GM21515 (cell line): ENCODE data around the gene PTS.
"Not testable (repeated sequence)": the region's sequence is repeated elsewhere in the genome, so short reads cannot be mapped to it uniquely, and the experiment has no call there.

ENCODE experiments used
- ATAC-seq: cut with Tn5 transposase; IDR thresholded peaks from one replicate; pipeline ENCODE4 v1.9.1; 2021; ENCODE audit not compliant: unreplicated experiment

The PTS gene

DNA sequence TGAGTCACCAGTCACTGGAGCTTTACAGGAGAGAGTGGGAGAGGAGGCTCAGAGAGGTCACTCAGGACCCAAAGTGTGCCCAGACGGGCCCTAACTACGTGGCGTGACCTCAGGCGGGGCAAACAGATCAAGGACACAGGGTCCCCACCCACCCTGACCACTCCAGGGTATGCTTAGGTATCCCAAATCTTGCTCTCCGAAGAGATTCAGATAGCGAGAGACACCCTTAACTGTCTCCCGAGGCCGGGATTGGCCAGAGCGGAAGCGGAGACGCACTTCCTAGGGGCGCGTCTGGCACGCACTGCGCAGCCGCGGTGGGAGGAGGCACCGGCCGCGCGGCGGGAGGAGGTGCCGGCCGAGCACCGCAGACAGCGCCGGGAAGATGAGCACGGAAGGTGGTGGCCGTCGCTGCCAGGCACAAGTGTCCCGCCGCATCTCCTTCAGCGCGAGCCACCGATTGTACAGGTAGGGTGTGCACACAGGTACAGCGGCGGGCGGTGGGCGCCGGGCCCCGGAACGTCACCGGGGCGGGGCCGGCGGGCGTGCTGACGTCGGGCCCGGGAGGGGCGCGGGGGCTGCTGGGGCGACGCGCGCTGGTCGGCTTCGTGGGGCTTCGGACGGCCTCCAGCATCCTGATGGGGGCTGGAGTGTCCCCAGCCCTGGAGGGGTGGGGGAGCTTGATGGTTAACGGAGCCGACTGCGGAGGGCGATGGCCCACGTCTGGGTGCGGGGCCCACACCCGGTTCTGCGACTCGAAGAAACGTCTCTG is at the start of gene PTS:
Gene PTS (plus strand): TSS at position 367 of the 769 bp plus-strand sequence. CDS start 16 bp downstream, at position 383.
- peak; percentile 96 for ATAC-seq

DNA sequence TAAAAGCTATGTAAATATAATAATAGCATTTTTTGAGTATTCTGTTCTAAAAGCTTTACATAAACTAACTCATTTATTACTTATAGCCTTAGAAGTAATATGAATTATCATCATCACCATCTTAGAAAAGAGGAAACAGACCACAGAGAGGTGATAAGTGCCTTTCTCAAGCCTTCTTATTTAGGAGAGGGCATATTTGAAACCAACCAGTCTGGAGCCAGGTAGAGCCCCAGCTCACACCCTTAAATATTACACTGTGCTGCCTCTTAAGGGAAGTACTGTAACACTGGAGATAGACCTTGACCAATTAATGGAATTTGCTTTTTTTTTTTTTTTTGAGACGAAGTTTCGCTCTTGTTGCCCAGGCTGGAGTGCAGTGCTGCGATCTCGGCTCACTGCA is 48.6 kb upstream of the PTS start:
- ATAC-seq: no peak

GRCh38 chr11:112178428-112178827 is 47.8 kb upstream of the PTS start:
- no peak for ATAC-seq

DNA sequence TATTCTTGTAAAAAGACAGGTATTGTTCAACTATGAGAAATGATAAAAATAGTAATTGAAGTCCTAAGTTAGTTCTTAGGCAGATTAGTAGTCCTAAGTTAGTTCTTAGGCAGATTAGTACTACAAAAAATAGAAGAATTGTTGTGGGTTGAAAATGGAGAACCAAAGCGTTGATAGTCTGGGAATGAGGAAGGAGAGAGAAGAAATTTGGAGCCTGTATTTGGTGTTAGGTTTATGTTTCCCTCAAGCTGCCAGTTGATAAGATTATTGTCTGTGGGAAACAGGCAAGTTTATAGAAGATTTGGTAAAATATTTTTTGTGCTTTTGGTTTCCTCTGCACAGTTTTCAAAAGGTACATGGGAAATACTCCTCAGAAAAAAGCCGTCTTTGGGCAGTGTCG is 47.3 kb upstream of the PTS start:
- ATAC-seq: no peak

- peak; percentile 59 for ATAC-seq
Observed at GRCh38 chr11:112179601-112180000, 46.6 kb upstream of the PTS start.

DNA sequence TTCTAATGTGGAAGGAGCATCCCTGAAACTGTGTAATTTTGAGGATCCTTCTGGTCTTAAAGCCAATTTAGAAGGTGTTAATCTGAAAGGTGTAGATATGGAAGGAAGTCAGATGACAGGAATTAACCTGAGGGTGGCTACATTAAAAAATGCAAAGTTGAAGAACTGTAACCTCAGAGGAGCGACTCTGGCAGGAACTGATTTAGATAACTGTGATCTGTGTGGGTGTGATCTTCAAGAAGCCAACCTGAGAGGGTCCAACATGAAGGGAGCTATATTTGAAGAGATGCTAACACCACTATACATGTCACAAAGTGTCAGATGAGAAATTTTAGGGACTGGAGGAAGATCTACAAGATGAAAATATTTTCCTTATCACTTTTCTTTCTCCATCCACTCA is 43.4 kb upstream of the PTS start:
- no peak for ATAC-seq

DNA sequence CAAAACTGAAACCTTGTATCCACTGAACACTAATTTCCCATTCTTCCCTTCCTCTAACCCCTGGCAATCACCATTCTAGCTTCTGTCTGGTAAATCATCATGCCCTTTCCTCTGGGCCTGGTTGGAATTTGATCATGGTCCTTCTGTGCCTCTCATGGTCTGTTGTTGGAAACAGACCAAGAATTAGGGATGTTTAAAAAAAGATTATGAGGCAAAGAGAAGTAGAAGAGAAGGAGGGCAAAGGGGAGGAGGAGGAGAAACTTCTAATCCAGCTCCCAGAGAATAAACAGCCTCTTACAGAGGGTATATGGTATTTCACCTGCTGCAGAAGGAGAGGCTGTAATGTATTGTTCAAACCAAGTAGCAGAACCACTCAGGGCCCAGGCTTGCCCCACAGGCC is 40.3 kb upstream of the PTS start:
- ATAC-seq: no peak

- ATAC-seq: no peak
Observed at GRCh38 chr11:112186304-112186703, 39.9 kb upstream of the PTS start.

- not testable (repeated sequence) for ATAC-seq
Observed at GRCh38 chr11:112195113-112195512, 31.1 kb upstream of the PTS start.

DNA sequence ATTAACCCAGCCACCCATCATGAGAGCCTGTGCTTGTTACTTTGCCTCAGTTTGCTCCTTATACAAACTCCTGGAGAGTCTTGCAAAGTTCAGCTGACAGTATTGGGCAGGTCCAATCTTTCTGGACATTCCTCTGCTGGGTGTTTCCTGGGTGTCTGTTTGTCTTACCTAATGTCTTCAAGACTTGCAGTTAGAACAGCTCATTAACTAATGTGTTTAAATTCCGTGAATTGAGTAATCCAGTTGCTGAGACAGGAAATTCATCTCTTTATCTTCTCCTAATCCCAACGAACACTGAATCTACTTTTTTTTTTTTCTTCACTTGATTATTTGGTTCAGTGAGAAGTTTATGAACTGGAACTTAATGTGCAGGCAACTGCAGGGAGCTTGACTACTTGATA is 30.3 kb upstream of the PTS start:
- ATAC-seq: no peak

- ATAC-seq: no peak
Observed at GRCh38 chr11:112196519-112197087, 29.6 kb upstream of the PTS start.

GRCh38 chr11:112199101-112199500 is 27.1 kb upstream of the PTS start:
- ATAC-seq: not testable (repeated sequence)

- no peak for ATAC-seq
Observed at GRCh38 chr11:112200252-112200651, 26.0 kb upstream of the PTS start.

DNA sequence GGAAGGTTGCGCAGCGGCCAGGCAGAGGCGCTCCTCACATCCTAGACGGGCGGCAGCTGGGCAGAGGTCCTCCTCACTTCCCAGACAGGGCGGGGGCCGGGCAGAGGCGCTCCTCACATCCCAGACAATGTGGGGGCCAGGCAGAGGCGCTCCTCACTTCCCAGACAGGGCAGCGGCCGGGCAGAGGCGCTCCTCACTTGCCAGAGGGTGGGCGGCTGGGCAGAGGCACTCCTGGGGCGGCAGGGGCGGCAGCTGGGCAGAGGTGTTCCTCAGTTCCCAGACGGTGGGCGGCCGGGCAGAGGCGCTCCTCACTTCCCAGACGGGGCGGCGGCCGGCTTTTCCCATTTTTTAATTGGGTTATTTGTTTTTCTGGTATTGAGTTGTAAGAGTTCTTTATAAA is 20.2 kb upstream of the PTS start:
- no peak for ATAC-seq

- ATAC-seq: no peak
Observed at GRCh38 chr11:112210890-112211289, 15.3 kb upstream of the PTS start.

DNA sequence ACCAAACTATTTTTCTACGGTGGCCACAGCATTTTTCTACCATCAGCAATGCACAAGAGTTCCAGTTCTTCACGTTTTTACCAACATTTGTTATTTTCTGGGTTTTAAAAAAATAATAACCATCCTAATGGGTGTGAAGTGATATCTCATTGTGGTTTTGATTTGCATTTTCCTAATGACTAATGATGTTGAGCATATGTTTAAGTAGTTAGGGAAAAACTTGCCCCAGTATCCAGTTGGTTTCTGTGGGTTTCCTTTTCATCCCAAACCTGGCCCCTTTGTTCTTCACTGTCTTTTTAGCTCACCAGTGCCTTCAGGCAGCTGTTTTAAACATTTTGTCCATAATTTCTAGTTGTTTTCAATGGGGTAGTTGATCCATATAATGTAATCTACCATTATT is 14.7 kb upstream of the PTS start:
- no peak for ATAC-seq

- ATAC-seq: no peak
Observed at GRCh38 chr11:112212290-112212689, 13.9 kb upstream of the PTS start.

DNA sequence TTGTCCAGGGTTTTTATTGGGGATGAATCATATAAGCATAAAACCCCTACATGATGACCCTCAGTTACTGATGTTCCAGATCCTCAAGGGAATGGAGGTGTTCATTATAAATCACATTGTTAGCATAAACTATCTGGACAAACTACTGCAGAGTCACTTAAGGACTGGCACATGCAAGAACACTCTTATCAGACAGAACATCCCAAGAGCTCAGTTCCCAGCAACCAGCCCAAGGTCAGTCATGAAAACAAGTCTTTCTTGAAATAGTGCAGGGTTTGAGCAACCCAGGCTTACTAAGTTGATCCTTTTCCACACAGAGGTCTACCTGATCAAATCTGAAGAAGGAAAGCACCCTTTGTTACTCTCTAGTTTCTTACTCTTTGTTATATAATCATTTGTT is 13.5 kb upstream of the PTS start:
- ATAC-seq: no peak

DNA sequence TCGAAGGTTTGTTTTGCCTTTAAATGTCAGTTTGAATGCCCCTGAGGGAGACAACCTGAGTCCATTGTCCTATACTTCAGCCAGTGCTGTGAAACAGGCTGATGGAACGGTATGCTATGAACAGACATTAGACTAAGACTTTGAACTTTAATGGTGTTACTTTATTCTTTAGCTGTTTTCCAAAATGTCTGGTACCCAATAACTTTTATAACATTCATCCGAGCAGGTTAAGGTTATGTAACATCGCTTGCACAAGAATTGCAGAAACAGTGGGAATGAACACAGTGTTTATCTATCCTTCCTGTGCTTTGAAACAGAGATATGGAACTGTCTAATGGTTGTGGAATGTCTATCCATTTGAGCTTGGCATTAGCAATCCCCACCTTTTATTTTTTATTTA is 12.5 kb upstream of the PTS start:
- no peak for ATAC-seq

- ATAC-seq: no peak
Observed at GRCh38 chr11:112215621-112216020, 10.6 kb upstream of the PTS start.

GRCh38 chr11:112216561-112217105 is 9.6 kb upstream of the PTS start:
- ATAC-seq: no peak

- ATAC-seq: peak; percentile 93
Observed at GRCh38 chr11:112219476-112220232, 6.6 kb upstream of the PTS start.
